NCI-H2029 (cell line): Measurements from ENCODE around the gene NUDC.
A peak's percentile ranks its signal among the peaks of the same experiment; 100 is the strongest.
"Not testable (repeated sequence)": the region's sequence is repeated elsewhere in the genome, so short reads cannot be mapped to it uniquely, and the experiment has no call there.

Experiments
- DNase-seq: peaks from one replicate; lab custom pipeline; 2025; lab: John Stamatoyannopoulos, UW

The NUDC gene

DNA sequence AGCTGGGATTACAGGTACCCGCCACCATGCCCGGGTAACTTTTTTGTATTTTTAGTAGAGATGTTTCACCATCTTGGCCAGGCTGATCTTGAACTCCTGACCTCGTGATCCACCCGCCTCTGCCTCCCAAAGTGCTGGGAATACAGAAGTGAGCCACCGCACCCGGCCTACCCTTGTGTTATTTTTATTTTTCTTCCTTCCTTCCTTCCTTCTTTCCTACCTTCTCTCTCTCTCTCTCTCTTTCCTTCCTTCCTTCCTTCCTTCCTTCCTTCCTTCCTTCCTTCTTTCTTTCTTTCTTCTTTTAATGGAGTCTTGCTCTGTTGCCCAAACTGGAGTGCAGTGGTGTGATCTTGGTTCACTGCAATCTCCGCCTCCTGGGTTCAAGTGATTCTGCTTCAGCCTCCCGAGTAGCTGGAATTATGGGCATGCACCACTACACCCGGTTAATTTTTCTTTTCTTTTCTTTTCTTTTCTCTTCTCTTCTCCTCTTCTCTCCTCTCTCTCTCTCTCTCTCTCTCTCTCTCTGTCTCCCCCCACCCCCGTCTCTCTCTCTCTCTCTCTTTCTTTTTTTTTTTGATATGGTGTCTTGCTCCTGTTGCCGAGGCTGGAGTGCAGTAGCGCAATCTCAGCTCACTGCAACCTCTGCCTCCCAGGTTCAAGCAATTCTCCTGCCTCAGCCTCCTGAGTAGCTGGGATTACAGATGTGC is 68.0 kb downstream of the NUDC start:
- not testable (repeated sequence) for DNase-seq

DNA sequence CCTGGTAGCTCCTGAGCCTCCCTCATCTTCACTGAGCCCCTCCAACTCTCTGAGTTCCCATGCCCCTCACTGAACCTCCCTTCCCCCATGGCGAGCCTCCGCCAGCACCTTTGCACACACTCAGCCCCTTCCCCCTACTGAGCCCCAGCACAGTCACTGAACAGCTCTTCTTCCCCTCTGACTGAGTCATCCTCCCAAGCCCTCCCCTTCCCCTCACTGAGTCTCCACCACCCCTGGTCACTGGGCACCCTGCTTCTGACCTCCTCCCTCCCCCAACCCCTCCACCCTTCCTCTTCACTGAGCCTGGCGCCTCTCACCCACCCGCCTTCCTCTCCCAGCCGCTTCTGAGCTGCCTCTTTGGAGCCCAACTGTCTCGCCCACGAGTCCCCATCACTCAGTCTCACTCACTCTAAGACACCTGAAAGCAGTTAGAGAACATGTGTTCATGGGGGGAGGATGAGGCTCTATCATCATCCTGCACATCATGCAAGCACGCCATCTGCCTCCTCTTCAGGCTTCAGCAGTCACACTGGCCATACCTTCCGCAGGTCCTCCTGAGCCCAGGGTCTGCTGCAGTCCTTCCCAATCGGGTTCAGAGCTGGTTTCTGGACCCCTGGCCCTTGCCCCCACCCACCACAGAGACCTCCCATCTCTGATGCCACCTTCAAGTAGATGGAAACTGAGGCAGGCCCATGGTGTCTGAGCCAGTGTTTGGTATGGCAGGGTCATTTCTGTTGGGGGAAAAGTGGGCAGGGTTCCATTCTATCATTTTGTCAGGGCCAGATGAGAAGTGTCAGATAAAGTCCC is 70.0 kb downstream of the NUDC start:
- no peak for DNase-seq

DNA sequence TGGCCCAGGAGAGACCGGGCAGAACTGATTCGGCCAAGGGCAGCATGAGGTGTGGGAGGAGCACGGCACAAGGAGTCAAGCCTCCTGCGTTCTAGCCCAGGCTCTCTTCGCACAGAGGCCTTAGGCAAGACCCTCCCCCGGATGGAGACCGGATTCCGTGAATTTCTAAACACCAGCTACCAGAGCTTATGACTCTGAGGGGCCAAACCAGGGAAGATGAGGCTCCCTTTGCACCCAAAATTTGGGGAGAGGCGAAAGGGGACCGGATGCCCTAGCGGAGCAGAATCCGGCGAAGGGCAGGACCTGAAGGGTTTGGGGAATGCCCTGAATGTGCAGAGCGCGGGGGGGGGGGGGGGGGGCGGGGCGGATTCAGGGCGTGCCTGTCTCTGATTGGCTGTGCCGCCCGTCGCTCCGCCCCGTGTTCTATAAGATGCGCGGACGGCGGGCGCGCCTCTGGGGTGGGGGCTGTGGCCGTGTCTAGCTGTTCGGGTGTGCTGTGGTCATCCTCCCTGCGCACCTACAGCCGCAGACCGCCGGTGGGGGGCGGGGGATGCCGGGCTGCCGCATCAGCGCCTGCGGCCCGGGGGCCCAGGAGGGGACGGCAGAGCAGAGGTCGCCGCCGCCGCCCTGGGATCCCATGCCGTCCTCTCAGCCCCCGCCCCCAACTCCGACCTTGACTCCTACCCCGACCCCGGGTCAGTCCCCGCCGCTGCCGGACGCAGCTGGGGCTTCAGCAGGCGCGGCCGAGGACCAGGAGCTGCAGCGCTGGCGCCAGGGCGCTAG is 71.9 kb downstream of the NUDC start, which contains the start of gene TRNP1:
Gene TRNP1, plus strand, starts transcription at position 456 of the 783 bp plus-strand sequence. Its CDS starts 95 bp downstream, at position 551.
- DNase-seq, result peak; percentile 42

DNA sequence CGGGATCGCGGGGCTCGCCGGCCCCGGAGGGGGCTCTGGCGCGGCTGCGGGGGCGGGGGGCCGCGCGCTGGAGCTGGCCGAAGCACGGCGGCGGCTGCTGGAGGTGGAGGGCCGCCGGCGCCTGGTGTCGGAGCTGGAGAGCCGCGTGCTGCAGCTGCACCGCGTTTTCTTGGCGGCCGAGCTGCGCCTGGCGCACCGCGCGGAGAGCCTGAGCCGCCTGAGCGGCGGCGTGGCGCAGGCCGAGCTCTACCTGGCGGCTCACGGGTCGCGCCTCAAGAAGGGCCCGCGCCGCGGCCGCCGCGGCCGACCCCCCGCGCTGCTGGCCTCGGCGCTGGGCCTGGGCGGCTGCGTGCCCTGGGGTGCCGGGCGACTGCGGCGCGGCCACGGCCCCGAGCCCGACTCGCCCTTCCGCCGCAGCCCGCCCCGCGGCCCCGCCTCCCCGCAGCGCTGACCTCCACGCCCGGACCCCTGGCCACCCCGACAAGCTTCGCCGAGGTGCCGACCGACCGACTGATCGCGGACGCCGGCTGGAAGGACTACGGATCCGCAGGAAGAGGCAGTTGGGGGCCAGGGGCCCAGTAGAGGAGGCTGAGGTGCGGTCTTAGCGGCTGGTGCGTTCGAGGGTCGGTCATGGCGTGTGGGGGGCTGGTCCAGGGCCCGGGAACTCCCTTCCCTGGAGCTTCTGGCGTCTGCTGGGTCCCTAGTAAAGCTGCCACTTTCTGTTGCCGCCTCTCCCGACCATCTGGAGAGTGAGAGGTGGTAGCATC is 72.7 kb downstream of the NUDC start:
- DNase-seq, result no peak

DNA sequence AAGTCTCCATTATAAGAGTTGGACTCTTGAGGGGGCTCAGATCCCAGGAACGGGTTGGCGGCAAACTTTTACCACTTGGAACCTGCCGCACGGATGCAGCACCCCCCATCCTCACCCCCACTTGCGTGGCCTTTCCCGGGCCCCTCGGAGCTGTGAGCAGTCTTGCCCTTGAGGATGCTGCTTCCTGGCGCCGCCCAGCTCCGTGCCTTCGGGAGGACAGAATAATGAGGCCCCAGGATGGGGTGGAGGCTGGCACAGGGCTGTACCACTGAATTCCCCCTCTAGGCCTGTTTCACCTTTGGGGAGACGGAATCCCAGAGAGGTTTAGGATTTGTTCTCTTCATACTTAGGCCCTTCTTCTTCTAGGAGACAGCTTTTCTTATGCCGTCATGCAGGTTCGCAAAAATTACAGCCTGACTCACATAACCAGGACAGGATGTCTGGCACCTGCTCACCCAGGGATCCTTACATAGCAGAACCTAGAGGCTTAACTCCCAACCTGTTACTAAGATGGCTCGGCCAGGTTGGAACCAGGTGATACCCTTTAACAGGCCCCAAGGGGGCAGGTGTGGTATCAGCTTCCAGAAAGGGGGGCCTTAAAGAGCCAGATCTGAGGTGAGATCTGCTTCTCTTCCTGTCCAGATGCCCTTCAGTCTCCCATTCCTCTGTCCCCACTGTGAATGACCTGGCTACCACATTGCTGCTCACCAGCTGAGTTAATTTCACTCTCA is 73.4 kb downstream of the NUDC start:
- DNase-seq, result no peak

DNA sequence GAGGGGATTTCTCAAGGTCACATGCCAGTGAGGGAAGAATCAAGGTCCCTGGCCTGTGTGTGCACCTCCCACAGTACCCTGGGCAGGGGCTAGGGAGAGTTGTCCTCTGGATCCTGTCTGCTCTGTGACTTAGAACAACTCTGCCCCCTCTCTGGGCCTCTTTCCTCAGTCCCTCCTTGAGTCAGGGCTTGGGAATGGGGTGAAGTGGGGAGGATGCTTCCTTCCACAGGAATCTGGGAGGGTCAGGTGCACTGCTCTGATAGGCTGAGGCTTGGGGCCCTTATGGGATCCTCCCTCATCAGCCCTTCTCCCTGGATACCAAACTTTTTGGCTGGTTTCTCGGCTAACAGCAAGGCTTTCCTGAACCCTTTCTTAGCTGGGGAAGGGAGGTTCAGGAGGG is 74.5 kb downstream of the NUDC start:
- no peak for DNase-seq
